Suprapubic skin (tissue), 3 donors: ENCODE results near the gene TIGD3.

Source experiments
- CTCF ChIP-seq, 2 donors: fragments of 200-600 bp in 1 of 2; fragments of 450-650 bp in 1 of 2; sonication (generic) in 1 of 2; IDR thresholded peaks; one replicate each; pipeline ENCODE4 v1.5.1; 2016 to 2019; ENCODE audit warnings: antibody characterized with exemption in 2 of 2, mild to moderate bottlenecking in 1 of 2, moderate library complexity in 1 of 2
- EP300 ChIP-seq: sonication (generic); formaldehyde crosslinking; IDR thresholded peaks from one replicate; pipeline ENCODE4 v1.6.1; 2017; ENCODE audit warnings: antibody characterized with exemption

GRCh38 chr11:65393513-65394079, 39.0 kb downstream of the TIGD3 start:
- TF ChIP-seq CTCF (IDR thresholded peaks at IDR 0.05): no peak
- TF ChIP-seq EP300: no peak
